HepG2 (cell line): ENCODE results near the gene EFEMP2. TPM values are rescaled to one million over a fixed set of nuclear protein-coding genes. Genes with fewer than 3 reads are reported as not detected.
A peak's percentile ranks its signal among the peaks of the same experiment; 100 is the strongest.

Experiments
- ARID2 ChIP-seq: sonication (generic); formaldehyde crosslinking; IDR thresholded peaks from 2 replicates; pipeline ENCODE4 v1.8.1; 2022; ENCODE audit warnings: mild to moderate bottlenecking, missing genetic modification reagents, borderline replicate concordance
- CBX5 ChIP-seq: sonication (generic); formaldehyde crosslinking; IDR thresholded peaks from 2 replicates; pipeline ENCODE4 v1.4.0; 2020; ENCODE audit warnings: missing genetic modification reagents, borderline replicate concordance
- DNMT3B ChIP-seq: conservative IDR thresholded peaks from 2 replicates; pipeline ENCODE4 v1.6.1; 2016; ENCODE audit warnings: missing biosample characterization, control low read depth
- ELF4 ChIP-seq: sonication (generic); formaldehyde crosslinking; IDR thresholded peaks from 2 replicates; pipeline ENCODE4 v1.5.0; 2020; ENCODE audit warnings: missing genetic modification reagents, mild to moderate bottlenecking, moderate library complexity, borderline replicate concordance
- FOXP1 ChIP-seq, 2 experiments: fragments of 450-650 bp in 1 of 2; IDR thresholded peaks; 2 replicates each; pipeline ENCODE4 v1.6.1; 2017 to 2018; ENCODE audit warnings: antibody characterized with exemption in 1 of 2
- MEIS1 ChIP-seq: sonication (generic); formaldehyde crosslinking; IDR thresholded peaks from 2 replicates; pipeline ENCODE4 v1.9.0; 2021; ENCODE audit warnings: mild to moderate bottlenecking, missing genetic modification reagents, moderate library complexity, borderline replicate concordance
- MLX ChIP-seq: IDR thresholded peaks from 2 replicates; pipeline ENCODE4 v1.6.1; 2016
- MTF1 ChIP-seq: sonication (generic); formaldehyde crosslinking; IDR thresholded peaks from 2 replicates; pipeline ENCODE4 v1.5.0; 2020; ENCODE audit warnings: missing genetic modification reagents
- NFKB2 ChIP-seq: sonication (generic); formaldehyde crosslinking; IDR thresholded peaks from 2 replicates; pipeline ENCODE4 v1.4.0; 2020; ENCODE audit warnings: missing genetic modification reagents, borderline replicate concordance
- NR2C2 ChIP-seq: sonication (generic); formaldehyde crosslinking; IDR thresholded peaks from 2 replicates; pipeline ENCODE4 v1.4.0; 2020; ENCODE audit warnings: missing genetic modification reagents, mild to moderate bottlenecking, moderate library complexity, borderline replicate concordance
- PLRG1 ChIP-seq: fragments of 450-650 bp; conservative IDR thresholded peaks from 2 replicates; pipeline ENCODE4 v1.6.1; 2016
- POGZ ChIP-seq: sonication (generic); formaldehyde crosslinking; IDR thresholded peaks from 2 replicates; pipeline ENCODE4 v1.4.0; 2020; ENCODE audit warnings: mild to moderate bottlenecking, missing genetic modification reagents
- RAD21 ChIP-seq: fragments of 450-650 bp; formaldehyde crosslinking; IDR thresholded peaks from 2 replicates; pipeline ENCODE4 v1.5.0; 2020; ENCODE audit warnings: mild to moderate bottlenecking
- RNF2 ChIP-seq: fragments of 450-650 bp; conservative IDR thresholded peaks from 2 replicates; pipeline ENCODE4 v1.6.1; 2016; ENCODE audit warnings: low read depth
- SMARCC2 ChIP-seq: fragments of 450-650 bp; IDR thresholded peaks from 2 replicates; pipeline ENCODE4 v1.6.1; 2017; ENCODE audit warnings: antibody characterized with exemption, mild to moderate bottlenecking
- TAF1 ChIP-seq: sonication (generic); formaldehyde crosslinking; IDR thresholded peaks from 2 replicates; pipeline ENCODE4 v1.4.0; 2020; ENCODE audit warnings: missing genetic modification reagents
- U2AF1 ChIP-seq: fragments of 200-400 bp; formaldehyde crosslinking; optimal IDR thresholded peaks from 2 replicates; pipeline ENCODE3; 2017; ENCODE audit warnings: mild to moderate bottlenecking, low read depth, low read length
- ZBTB38 ChIP-seq: sonication (generic); formaldehyde crosslinking; IDR thresholded peaks from 2 replicates; pipeline ENCODE4 v1.5.1; 2020; ENCODE audit warnings: mild to moderate bottlenecking, missing genetic modification reagents
- ZNF44 ChIP-seq: sonication (generic); formaldehyde crosslinking; IDR thresholded peaks from 2 replicates; pipeline ENCODE4 v1.5.1; 2020; ENCODE audit warnings: mild to moderate bottlenecking, missing genetic modification reagents
- ZNF501 ChIP-seq: sonication (generic); formaldehyde crosslinking; IDR thresholded peaks from 2 replicates; pipeline ENCODE4 v1.5.1; 2020; ENCODE audit warnings: mild to moderate bottlenecking, moderate library complexity, missing genetic modification reagents
- ZNF556 ChIP-seq: sonication (generic); formaldehyde crosslinking; IDR thresholded peaks from 2 replicates; pipeline ENCODE4 v1.4.0; 2020; ENCODE audit warnings: mild to moderate bottlenecking, missing genetic modification reagents, borderline replicate concordance
- ZNF709 ChIP-seq: sonication (generic); formaldehyde crosslinking; IDR thresholded peaks from 2 replicates; pipeline ENCODE4 v1.5.0; 2020; ENCODE audit warnings: mild to moderate bottlenecking, missing genetic modification reagents
- ZNF768 ChIP-seq: sonication (generic); formaldehyde crosslinking; IDR thresholded peaks from 2 replicates; pipeline ENCODE4 v1.4.0; 2020; ENCODE audit warnings: missing genetic modification reagents
- polyA plus RNA-seq, 8 experiments: library from polyadenylated mRNA; depleted of rRNA in 3 of 8; stranded (reverse) in 7 of 8; unstranded in 1 of 8; fragments of >200 nt; fragmentation: Illumina TruSeq in 4 of 8; extraction: Trizol in 4 of 8; gene quantifications; 2 replicates each; pipeline versions ENCODE4 v1.2.1 to v1.2.3, GENCODE V29; 2011 to 2016; ENCODE audit warnings: low read depth in 4 of 8, missing spikeins in 1 of 8, mixed read lengths in 1 of 8; ENCODE audit not compliant: insufficient read depth in 1 of 8
- total RNA-seq, 5 experiments: library from RNA; depleted of rRNA; stranded (reverse); fragments of >200 nt; fragmentation: Illumina TruSeq; extraction: Trizol; gene quantifications; 2 replicates each; pipeline ENCODE4 v1.2.3, GENCODE V29; 2016; ENCODE audit warnings: low read depth in 1 of 5
- TF ChIP-seq, protein P1 (sequence below): sonication (generic); formaldehyde crosslinking; IDR thresholded peaks from 2 replicates; pipeline ENCODE4 v1.8.0; 2023; ENCODE audit warnings: mild to moderate bottlenecking, missing genetic modification reagents
- TF ChIP-seq, protein P2 (sequence below): sonication (generic); formaldehyde crosslinking; IDR thresholded peaks from 2 replicates; pipeline ENCODE4 v1.4.0; 2020; ENCODE audit warnings: mild to moderate bottlenecking, missing genetic modification reagents
- TF ChIP-seq, protein P3 (sequence below): sonication (generic); formaldehyde crosslinking; IDR thresholded peaks from 2 replicates; pipeline ENCODE4 v1.5.0; 2020; ENCODE audit warnings: missing genetic modification reagents

EFEMP2 gene
- total and polyA plus RNA-seq, 2 of the 13 experiments (the other 11 are each of a cell fraction or from before 2014, with no cell fraction given) = 7.4 to 29.7 TPM

DNA sequence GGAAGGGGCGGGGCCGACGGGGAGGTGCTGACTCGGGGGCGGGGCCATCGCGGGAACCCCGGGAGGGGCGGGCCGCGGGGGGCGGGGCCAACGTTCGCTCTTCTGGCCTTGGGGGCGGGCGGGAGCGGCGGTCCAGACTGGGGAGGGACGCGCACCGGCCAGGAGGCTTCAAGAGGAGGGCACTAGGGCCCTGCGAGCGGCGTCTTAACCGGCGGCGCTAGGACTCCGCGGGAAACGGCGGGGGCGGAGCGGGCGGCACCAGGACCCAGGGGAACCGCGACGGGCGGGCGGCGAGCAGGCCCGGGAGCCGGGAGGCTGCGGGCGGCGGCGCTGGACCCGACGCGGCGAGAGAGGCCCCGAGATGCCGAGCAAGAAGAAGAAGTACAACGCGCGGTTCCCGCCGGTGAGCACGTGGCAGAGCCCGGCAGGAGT lies 46.6 kb upstream of the EFEMP2 start, which contains the start of gene DRAP1 (continued):
- TF ChIP-seq TAF1 (peak; percentile 29; the same call in 1 of the 2 replicates), ZNF768 (CRISPR knock-in tag) (peak; percentile 81), NR2C2 (CRISPR knock-in tag) (peak; percentile 63), MLX (CRISPR knock-in tag) (no peak; the same call in 1 of the 2 replicates), ZNF501 (CRISPR knock-in tag) (no peak), PLRG1 (no peak), DNMT3B (CRISPR knock-in tag) (no peak), ARID2 (no peak), ELF4 (CRISPR knock-in tag) (no peak), MEIS1 (no peak), ZNF556 (peak; percentile 94), CBX5 (CRISPR knock-in tag) (peak; percentile 95), ZBTB38 (CRISPR knock-in tag) (no peak), U2AF1 (peak; percentile 83), MTF1 (CRISPR knock-in tag) (peak; percentile 51; the same call in 1 of the 2 replicates), RNF2 (peak; percentile 70), POGZ (CRISPR knock-in tag) (peak; percentile 79), SMARCC2 (no peak), ZNF709 (CRISPR knock-in tag) (no peak), FOXP1 (IDR thresholded peaks at IDR 0.05) (no peak), FOXP1 (CRISPR knock-in tag; IDR thresholded peaks at IDR 0.05) (peak; percentile 44; the same call in 1 of the 2 replicates), RAD21 (CRISPR knock-in tag) (peak; percentile 79), ZNF44 (no peak), NFKB2 (CRISPR knock-in tag) (peak; percentile 23; the same call in 1 of the 2 replicates)
- TF ChIP-seq, protein P1, sequence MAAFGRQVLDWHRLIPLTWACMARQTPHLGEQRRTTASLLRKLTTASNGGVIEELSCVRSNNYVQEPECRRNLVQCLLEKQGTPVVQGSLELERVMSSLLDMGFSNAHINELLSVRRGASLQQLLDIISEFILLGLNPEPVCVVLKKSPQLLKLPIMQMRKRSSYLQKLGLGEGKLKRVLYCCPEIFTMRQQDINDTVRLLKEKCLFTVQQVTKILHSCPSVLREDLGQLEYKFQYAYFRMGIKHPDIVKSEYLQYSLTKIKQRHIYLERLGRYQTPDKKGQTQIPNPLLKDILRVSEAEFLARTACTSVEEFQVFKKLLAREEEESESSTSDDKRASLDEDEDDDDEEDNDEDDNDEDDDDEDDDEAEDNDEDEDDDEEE (CRISPR knock-in tag) = peak; percentile 92; the same call in 1 of the 2 replicates
- TF ChIP-seq, protein P2, sequence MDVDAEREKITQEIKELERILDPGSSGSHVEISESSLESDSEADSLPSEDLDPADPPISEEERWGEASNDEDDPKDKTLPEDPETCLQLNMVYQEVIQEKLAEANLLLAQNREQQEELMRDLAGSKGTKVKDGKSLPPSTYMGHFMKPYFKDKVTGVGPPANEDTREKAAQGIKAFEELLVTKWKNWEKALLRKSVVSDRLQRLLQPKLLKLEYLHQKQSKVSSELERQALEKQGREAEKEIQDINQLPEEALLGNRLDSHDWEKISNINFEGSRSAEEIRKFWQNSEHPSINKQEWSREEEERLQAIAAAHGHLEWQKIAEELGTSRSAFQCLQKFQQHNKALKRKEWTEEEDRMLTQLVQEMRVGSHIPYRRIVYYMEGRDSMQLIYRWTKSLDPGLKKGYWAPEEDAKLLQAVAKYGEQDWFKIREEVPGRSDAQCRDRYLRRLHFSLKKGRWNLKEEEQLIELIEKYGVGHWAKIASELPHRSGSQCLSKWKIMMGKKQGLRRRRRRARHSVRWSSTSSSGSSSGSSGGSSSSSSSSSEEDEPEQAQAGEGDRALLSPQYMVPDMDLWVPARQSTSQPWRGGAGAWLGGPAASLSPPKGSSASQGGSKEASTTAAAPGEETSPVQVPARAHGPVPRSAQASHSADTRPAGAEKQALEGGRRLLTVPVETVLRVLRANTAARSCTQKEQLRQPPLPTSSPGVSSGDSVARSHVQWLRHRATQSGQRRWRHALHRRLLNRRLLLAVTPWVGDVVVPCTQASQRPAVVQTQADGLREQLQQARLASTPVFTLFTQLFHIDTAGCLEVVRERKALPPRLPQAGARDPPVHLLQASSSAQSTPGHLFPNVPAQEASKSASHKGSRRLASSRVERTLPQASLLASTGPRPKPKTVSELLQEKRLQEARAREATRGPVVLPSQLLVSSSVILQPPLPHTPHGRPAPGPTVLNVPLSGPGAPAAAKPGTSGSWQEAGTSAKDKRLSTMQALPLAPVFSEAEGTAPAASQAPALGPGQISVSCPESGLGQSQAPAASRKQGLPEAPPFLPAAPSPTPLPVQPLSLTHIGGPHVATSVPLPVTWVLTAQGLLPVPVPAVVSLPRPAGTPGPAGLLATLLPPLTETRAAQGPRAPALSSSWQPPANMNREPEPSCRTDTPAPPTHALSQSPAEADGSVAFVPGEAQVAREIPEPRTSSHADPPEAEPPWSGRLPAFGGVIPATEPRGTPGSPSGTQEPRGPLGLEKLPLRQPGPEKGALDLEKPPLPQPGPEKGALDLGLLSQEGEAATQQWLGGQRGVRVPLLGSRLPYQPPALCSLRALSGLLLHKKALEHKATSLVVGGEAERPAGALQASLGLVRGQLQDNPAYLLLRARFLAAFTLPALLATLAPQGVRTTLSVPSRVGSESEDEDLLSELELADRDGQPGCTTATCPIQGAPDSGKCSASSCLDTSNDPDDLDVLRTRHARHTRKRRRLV (CRISPR knock-in tag) = no peak
- TF ChIP-seq, protein P3, sequence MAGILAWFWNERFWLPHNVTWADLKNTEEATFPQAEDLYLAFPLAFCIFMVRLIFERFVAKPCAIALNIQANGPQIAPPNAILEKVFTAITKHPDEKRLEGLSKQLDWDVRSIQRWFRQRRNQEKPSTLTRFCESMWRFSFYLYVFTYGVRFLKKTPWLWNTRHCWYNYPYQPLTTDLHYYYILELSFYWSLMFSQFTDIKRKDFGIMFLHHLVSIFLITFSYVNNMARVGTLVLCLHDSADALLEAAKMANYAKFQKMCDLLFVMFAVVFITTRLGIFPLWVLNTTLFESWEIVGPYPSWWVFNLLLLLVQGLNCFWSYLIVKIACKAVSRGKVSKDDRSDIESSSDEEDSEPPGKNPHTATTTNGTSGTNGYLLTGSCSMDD (CRISPR knock-in tag) = 0 out of 2 replicates have a peak, but pooled peaks have one; percentile 62
